SK-N-SH treated with all-trans-retinoic acid at 6 μM for 48 hours (cell line): ENCODE results near the gene GHRHR.

Experiments used
- ATAC-seq: fragments of 200-7000 bp; cut with Tn5 transposase; 3 replicates; pipeline ENCODE4 v1.9.1; 2020; ENCODE audit warnings: mild to moderate bottlenecking, moderate library complexity
- BACH2 ChIP-seq: fragments of 250-450 bp; sonication (Bioruptor Pico); IDR thresholded peaks from 2 replicates; pipeline ENCODE4 v1.9.0; 2021; ENCODE audit warnings: mild to moderate bottlenecking, borderline replicate concordance
- CREB5 ChIP-seq: fragments of 250-450 bp; sonication (Bioruptor Pico); IDR thresholded peaks from 2 replicates; pipeline ENCODE4 v1.5.1; 2020; ENCODE audit warnings: low read depth, mild to moderate bottlenecking, moderate library complexity
- CSDC2 ChIP-seq: fragments of 250-450 bp; sonication (Bioruptor Pico); IDR thresholded peaks from 2 replicates; pipeline ENCODE4 v1.5.0; 2020; ENCODE audit warnings: mild to moderate bottlenecking, moderate library complexity
- ESRRG ChIP-seq: fragments of 250-450 bp; sonication (Bioruptor Pico); IDR thresholded peaks from 2 replicates; pipeline ENCODE4 v1.6.1; 2021; ENCODE audit warnings: mild to moderate bottlenecking
- PATZ1 ChIP-seq: fragments of 250-450 bp; sonication (Bioruptor Pico); IDR thresholded peaks from 2 replicates; pipeline ENCODE4 v1.8.0; 2020; ENCODE audit warnings: mild to moderate bottlenecking, moderate library complexity, borderline replicate concordance
- PPARA ChIP-seq: fragments of 250-450 bp; sonication (Bioruptor Pico); IDR thresholded peaks from 2 replicates; pipeline ENCODE4 v1.5.0; 2020; ENCODE audit warnings: mild to moderate bottlenecking, borderline replicate concordance
- RARB ChIP-seq: fragments of 250-450 bp; sonication (Bioruptor Pico); IDR thresholded peaks from 2 replicates; pipeline ENCODE4 v1.8.0; 2021; ENCODE audit warnings: mild to moderate bottlenecking, moderate library complexity
- SNAI2 ChIP-seq: fragments of 250-450 bp; sonication (Bioruptor Pico); IDR thresholded peaks from 2 replicates; pipeline ENCODE4 v1.5.0; 2020; ENCODE audit warnings: mild to moderate bottlenecking, moderate library complexity
- TOX ChIP-seq: fragments of 250-450 bp; sonication (Bioruptor Pico); IDR thresholded peaks from 2 replicates; pipeline ENCODE4 v1.8.0; 2021; ENCODE audit warnings: mild to moderate bottlenecking, moderate library complexity, borderline replicate concordance
- TSHZ2 ChIP-seq: fragments of 250-450 bp; sonication (Bioruptor Pico); IDR thresholded peaks from 2 replicates; pipeline ENCODE4 v1.5.0; 2020; ENCODE audit warnings: mild to moderate bottlenecking, moderate library complexity
- ZC3H10 ChIP-seq: fragments of 250-450 bp; sonication (Bioruptor Pico); IDR thresholded peaks from 2 replicates; pipeline ENCODE4 v1.5.1; 2021; ENCODE audit warnings: mild to moderate bottlenecking, moderate library complexity
- ZFP3 ChIP-seq: fragments of 250-450 bp; sonication (Bioruptor Pico); IDR thresholded peaks from 2 replicates; pipeline ENCODE4 v1.5.0; 2020; ENCODE audit warnings: mild to moderate bottlenecking, moderate library complexity
- ZFP30 ChIP-seq: fragments of 450-650 bp; formaldehyde crosslinking; IDR thresholded peaks from 2 replicates; pipeline ENCODE4 v1.5.0; 2022; ENCODE audit warnings: mild to moderate bottlenecking, moderate library complexity
- ZNF565 ChIP-seq: fragments of 450-650 bp; formaldehyde crosslinking; conservative IDR thresholded peaks from 2 replicates; pipeline ENCODE4 v1.5.0; 2020; ENCODE audit warnings: low read depth, mild to moderate bottlenecking, moderate library complexity
- ZNF70 ChIP-seq: fragments of 450-650 bp; formaldehyde crosslinking; IDR thresholded peaks from 2 replicates; pipeline ENCODE4 v1.5.0; 2020; ENCODE audit warnings: mild to moderate bottlenecking, moderate library complexity
- ZNF8 ChIP-seq: fragments of 450-650 bp; formaldehyde crosslinking; IDR thresholded peaks from 2 replicates; pipeline ENCODE4 v1.5.0; 2020; ENCODE audit warnings: mild to moderate bottlenecking, moderate library complexity

The GHRHR gene

GRCh38 chr7:30920021-30920583 lies 43.7 kb upstream of the GHRHR start:
- TF ChIP-seq CSDC2 (CRISPR knock-in tag), result no peak
- TF ChIP-seq ZNF70 (CRISPR knock-in tag), result peak; percentile 87
- peak; percentile 9; the same call in 2 of the 3 replicates for ATAC-seq

GRCh38 chr7:30920584-30921539 lies 42.9 kb upstream of the GHRHR start:
- peak; percentile 85 for ATAC-seq

GRCh38 chr7:30921540-30922401 lies 42.0 kb upstream of the GHRHR start:
- ATAC-seq, result no peak; the same call in 2 of the 3 replicates
- TF ChIP-seq ESRRG (CRISPR knock-in tag) (no peak), TOX (CRISPR knock-in tag) (no peak), RARB (no peak)

More at GRCh38 chr7:30920584-30921539, 42.9 kb upstream of the GHRHR start:
- no peak for TF ChIP-seq ZC3H10 (CRISPR knock-in tag)
- TF ChIP-seq PATZ1 (CRISPR knock-in tag), result no peak
- no peak for TF ChIP-seq ZFP30
- no peak for TF ChIP-seq BACH2
- TF ChIP-seq, all 23 proteins: peak for 0

GRCh38 chr7:30922596-30922995 lies 41.2 kb upstream of the GHRHR start:
- ATAC-seq, result no peak
- TF ChIP-seq RARB (no peak), CREB5 (CRISPR knock-in tag) (no peak), PPARA (CRISPR knock-in tag) (no peak), ZFP30 (no peak), PATZ1 (CRISPR knock-in tag) (no peak), TSHZ2 (CRISPR knock-in tag) (no peak), SNAI2 (no peak), ZFP3 (no peak), ZNF565 (CRISPR knock-in tag) (no peak), ZNF8 (CRISPR knock-in tag) (no peak), ZNF70 (CRISPR knock-in tag) (no peak)
